HFF-Myc (cell line): ENCODE measurements around the gene CAMTA1.
"Not testable (repeated sequence)": the region's sequence is repeated elsewhere in the genome, so short reads cannot be mapped to it uniquely, and the experiment has no call there.

Experiments used
- DNase-seq: peaks from one replicate; pipeline ENCODE4 v3.0.0-alpha.2; 2011; ENCODE audit warnings: low read depth; ENCODE audit errors: extremely low read depth
- H3K4me3 ChIP-seq: replicated peaks from 2 replicates; pipeline ENCODE4 v1.5.1; 2011; ENCODE audit warnings: low read depth, mild to moderate bottlenecking, control low read depth, low read length
- TF ChIP-seq, protein P1 (sequence below): IDR thresholded peaks from 2 replicates; pipeline ENCODE4 v1.5.1; 2012; ENCODE audit warnings: mild to moderate bottlenecking, low read depth, low read length, control low read depth; ENCODE audit errors: missing control alignments

Gene CAMTA1

DNA sequence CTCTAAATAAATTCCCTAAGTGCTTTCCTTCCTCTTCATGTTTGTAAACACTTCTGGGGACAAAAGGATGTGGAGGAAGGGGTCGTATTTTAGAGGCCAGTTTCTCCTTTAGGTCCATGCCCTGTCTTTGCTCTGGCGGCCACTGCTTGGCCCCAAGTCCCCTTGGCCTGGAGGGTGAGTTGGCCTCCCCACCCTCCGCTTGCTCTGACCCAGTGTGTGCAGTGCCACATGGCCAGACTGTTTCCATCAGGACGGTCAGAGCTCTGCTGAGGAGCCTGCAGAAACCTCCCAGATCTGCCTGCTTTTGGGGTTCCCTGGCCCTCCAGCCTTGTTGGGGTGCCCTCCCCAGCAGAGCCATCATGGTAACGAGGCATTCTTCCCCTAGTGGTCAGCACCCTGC is 127.8 kb downstream of the CAMTA1 start:
- TF ChIP-seq, protein P1, sequence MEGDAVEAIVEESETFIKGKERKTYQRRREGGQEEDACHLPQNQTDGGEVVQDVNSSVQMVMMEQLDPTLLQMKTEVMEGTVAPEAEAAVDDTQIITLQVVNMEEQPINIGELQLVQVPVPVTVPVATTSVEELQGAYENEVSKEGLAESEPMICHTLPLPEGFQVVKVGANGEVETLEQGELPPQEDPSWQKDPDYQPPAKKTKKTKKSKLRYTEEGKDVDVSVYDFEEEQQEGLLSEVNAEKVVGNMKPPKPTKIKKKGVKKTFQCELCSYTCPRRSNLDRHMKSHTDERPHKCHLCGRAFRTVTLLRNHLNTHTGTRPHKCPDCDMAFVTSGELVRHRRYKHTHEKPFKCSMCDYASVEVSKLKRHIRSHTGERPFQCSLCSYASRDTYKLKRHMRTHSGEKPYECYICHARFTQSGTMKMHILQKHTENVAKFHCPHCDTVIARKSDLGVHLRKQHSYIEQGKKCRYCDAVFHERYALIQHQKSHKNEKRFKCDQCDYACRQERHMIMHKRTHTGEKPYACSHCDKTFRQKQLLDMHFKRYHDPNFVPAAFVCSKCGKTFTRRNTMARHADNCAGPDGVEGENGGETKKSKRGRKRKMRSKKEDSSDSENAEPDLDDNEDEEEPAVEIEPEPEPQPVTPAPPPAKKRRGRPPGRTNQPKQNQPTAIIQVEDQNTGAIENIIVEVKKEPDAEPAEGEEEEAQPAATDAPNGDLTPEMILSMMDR, result no peak
- no peak overlapping the region for H3K4me3 ChIP-seq
- no peak for DNase-seq

DNA sequence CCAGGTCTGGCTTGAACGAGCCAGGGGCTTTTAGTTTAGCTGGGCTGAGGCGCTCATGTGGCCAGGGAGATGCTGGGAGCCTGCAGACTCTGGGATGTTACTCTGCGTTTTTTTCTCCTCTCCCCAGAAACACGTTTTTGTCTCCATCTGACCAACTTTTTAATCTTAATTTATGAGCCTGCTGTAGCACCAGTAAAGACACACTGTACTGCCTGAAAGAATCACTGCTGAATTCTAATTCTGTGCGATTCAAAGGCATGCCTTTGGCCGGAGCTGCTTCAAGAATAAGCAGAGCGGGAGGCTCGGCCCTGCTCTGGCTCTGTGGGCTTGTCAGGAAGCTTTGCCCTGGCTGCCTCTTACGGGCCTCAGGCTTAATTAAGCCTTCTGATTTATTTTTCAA is 129.5 kb downstream of the CAMTA1 start:
- no peak overlapping the region for H3K4me3 ChIP-seq
- TF ChIP-seq, protein P1, result no peak
- no peak for DNase-seq

DNA sequence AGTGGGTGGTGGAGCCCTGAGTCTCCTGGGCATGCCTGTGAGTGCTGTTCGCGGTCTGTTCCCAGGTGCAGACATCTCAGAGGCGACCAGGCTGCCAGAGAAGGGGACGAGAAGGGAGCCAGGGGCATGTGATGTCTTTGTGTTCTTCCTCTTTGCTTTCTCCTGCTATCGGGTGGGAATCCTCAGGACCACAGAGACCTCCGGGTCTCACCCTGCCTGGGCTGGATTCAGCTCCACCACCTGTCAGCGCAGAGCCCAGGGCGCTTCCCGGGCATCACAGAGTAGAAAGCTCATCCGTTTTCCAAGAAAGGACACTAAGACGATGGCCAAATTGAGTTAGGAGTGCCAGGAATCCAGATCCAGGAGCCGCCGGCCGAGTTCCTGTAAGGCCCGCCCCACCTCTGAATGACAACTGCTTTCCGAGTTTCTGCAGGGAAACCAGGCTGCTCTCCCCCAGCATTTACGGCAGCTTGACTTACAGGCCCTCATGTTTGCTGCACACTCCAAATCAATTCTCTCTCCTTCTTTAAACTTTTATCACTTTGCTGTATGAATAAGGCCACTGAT is 130.8 kb downstream of the CAMTA1 start:
- no peak for DNase-seq
- no peak overlapping the region for H3K4me3 ChIP-seq
- TF ChIP-seq, protein P1, result no peak

DNA sequence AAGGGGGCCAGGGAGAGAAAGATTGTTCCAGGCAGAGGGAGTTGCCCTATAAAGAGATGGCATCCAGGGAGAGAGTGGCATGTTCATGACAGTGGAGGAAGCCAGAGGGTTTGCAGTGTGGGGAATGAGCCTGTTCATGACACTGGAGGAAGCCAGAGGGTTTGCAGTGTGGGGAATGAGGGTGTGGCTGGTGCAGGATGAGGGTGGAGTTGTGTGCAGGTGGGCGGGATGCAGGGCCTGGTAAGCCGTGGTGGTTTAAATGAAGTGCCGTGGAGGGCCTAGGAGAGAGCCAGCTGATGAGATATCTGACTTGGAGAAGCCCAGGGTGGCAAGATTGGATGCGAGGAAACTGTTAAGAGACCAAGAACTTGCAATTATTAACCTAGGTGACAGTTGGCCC is 131.8 kb downstream of the CAMTA1 start:
- TF ChIP-seq, protein P1, result no peak
- no peak for DNase-seq
- no peak overlapping the region for H3K4me3 ChIP-seq

DNA sequence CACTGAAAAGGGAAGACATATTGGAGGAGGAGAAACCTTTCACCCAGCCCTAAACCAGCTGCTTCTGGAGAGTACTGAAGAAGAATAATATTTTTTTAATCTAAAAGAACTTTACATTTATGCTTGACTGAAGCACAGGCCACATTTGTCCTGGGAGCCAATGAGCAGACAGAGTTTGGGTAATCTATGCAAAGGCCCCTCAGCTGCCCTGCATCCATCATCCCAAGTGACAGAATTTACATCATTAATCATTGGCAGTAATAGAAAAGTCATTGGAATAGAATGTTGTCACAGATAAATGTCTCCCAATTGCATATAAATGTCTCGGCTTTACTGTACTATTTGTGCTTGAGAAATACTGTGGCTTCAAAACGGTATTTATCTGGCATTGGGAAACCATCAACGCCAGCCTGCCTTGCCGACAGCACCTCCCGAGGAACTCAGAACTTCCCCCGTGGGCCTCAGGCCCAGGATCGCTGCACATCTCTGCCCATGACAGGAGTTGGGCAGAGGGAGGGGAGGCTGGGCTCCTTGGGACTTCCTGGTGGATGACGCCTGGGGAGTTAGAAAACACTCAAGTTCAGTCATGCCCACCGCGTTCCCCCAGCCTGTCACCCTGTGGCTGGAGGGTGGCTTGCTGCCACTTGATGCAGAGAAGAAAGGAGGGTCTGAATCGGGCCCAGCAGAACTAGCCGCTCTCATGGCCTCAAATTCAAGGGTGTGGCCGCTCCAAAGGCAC is 133.1 kb downstream of the CAMTA1 start:
- H3K4me3 ChIP-seq, result no peak overlapping the region
- TF ChIP-seq, protein P1, result no peak
- no peak for DNase-seq

DNA sequence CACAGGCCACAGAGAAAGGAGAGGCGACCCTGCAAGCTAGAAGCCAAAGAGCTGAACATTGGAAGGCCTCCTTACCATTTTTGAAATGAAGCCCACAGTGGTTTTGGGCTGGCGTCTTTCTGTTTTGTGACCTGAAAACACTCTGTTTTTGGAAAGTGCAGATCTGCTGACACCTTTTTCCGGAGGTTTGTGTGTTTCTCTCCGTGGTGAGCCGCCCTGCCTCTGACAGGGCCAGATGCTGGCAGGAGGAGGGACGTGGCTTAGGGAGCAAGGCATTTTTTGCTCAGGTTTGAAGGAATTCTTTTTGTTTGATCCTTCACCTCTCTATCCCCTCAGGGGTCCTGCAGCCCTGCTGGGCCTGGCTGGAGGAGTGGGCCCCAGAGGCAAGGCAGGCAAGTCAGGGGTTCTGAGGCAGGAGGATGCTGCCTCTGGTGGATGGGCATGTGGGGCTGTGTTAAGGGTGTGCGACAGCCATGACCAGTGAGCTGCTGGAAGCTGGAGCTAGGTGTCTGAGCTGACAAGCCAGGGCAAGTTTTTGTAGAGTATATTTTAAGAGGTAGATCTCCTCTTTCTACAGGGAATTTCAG is 133.8 kb downstream of the CAMTA1 start:
- TF ChIP-seq, protein P1, result no peak
- no peak for DNase-seq
- no peak overlapping the region for H3K4me3 ChIP-seq

DNA sequence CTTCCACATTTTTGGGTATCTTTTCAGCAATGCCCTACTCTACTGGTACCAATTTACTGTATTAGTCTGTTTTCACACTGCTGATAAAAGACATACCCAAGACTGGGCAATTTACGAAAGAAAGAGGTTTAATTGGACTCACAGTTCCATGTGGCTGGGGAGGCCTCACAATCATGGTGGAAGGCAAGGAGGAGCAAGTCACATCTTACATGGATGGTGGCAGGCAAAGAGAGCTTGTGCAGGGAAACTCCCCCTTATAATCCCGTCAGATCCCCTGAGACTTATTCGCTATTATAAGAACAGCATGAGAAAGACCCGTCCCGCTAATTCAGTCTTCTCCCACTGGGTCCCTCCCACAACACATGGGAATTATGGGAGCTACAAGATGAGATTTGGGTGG is 136.3 kb downstream of the CAMTA1 start:
- not testable (repeated sequence) for H3K4me3 ChIP-seq, DNase-seq
